ENCODE measurements around the gene ARHGAP33.

DNA sequence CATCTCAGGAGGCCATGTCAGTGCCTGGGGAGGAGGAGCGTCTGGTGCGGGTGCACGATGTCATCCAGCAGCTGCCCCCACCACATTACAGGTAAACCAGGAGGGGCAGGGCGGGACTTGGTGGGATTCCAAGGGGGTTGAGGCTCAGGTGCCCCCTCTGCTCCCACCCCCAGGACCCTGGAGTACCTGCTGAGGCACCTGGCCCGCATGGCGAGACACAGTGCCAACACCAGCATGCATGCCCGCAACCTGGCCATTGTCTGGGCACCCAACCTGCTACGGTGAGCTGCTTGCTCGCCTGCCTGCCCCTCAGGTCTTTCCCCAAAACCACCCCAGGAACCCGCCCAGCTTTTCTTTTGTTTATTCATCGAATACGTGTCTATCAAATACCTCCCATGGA is 7.2 kb downstream of the ARHGAP33 start:
- TF ChIP-seq, protein P1, sequence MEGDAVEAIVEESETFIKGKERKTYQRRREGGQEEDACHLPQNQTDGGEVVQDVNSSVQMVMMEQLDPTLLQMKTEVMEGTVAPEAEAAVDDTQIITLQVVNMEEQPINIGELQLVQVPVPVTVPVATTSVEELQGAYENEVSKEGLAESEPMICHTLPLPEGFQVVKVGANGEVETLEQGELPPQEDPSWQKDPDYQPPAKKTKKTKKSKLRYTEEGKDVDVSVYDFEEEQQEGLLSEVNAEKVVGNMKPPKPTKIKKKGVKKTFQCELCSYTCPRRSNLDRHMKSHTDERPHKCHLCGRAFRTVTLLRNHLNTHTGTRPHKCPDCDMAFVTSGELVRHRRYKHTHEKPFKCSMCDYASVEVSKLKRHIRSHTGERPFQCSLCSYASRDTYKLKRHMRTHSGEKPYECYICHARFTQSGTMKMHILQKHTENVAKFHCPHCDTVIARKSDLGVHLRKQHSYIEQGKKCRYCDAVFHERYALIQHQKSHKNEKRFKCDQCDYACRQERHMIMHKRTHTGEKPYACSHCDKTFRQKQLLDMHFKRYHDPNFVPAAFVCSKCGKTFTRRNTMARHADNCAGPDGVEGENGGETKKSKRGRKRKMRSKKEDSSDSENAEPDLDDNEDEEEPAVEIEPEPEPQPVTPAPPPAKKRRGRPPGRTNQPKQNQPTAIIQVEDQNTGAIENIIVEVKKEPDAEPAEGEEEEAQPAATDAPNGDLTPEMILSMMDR (conservative IDR thresholded peaks at IDR 0.05; ENCODE audit: low read depth in 2 of 2), result no peak
- TF ChIP-seq, protein P2, sequence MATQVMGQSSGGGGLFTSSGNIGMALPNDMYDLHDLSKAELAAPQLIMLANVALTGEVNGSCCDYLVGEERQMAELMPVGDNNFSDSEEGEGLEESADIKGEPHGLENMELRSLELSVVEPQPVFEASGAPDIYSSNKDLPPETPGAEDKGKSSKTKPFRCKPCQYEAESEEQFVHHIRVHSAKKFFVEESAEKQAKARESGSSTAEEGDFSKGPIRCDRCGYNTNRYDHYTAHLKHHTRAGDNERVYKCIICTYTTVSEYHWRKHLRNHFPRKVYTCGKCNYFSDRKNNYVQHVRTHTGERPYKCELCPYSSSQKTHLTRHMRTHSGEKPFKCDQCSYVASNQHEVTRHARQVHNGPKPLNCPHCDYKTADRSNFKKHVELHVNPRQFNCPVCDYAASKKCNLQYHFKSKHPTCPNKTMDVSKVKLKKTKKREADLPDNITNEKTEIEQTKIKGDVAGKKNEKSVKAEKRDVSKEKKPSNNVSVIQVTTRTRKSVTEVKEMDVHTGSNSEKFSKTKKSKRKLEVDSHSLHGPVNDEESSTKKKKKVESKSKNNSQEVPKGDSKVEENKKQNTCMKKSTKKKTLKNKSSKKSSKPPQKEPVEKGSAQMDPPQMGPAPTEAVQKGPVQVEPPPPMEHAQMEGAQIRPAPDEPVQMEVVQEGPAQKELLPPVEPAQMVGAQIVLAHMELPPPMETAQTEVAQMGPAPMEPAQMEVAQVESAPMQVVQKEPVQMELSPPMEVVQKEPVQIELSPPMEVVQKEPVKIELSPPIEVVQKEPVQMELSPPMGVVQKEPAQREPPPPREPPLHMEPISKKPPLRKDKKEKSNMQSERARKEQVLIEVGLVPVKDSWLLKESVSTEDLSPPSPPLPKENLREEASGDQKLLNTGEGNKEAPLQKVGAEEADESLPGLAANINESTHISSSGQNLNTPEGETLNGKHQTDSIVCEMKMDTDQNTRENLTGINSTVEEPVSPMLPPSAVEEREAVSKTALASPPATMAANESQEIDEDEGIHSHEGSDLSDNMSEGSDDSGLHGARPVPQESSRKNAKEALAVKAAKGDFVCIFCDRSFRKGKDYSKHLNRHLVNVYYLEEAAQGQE (IDR thresholded peaks at IDR 0.05; ENCODE audit: unreplicated experiment), result no peak
- TF ChIP-seq EZH2phosphoT487 (IDR thresholded peaks at IDR 0.05; ENCODE audit: unreplicated experiment), result no peak
- no peak for TF ChIP-seq POLR2AphosphoS5 (IDR thresholded peaks at IDR 0.05; ENCODE audit: low read depth)
- TF ChIP-seq EZH2 (IDR thresholded peaks at IDR 0.05; ENCODE audit: low read depth, unreplicated experiment), result no peak
- TF ChIP-seq ZNF114 (CRISPR knock-in tag; IDR thresholded peaks at IDR 0.05), result no peak
- TF ChIP-seq STAT1 (IDR thresholded peaks at IDR 0.05; ENCODE audit: unreplicated experiment), result no peak
- TF ChIP-seq CREB1 (CRISPR knock-in tag; IDR thresholded peaks at IDR 0.05; ENCODE audit: low read depth), result no peak
- no peak for TF ChIP-seq ZNF331 (CRISPR knock-in tag; IDR thresholded peaks at IDR 0.05; ENCODE audit: low read depth)
- no peak for TF ChIP-seq JUNB (IDR thresholded peaks at IDR 0.05; ENCODE audit: unreplicated experiment)
- TF ChIP-seq, protein P3, sequence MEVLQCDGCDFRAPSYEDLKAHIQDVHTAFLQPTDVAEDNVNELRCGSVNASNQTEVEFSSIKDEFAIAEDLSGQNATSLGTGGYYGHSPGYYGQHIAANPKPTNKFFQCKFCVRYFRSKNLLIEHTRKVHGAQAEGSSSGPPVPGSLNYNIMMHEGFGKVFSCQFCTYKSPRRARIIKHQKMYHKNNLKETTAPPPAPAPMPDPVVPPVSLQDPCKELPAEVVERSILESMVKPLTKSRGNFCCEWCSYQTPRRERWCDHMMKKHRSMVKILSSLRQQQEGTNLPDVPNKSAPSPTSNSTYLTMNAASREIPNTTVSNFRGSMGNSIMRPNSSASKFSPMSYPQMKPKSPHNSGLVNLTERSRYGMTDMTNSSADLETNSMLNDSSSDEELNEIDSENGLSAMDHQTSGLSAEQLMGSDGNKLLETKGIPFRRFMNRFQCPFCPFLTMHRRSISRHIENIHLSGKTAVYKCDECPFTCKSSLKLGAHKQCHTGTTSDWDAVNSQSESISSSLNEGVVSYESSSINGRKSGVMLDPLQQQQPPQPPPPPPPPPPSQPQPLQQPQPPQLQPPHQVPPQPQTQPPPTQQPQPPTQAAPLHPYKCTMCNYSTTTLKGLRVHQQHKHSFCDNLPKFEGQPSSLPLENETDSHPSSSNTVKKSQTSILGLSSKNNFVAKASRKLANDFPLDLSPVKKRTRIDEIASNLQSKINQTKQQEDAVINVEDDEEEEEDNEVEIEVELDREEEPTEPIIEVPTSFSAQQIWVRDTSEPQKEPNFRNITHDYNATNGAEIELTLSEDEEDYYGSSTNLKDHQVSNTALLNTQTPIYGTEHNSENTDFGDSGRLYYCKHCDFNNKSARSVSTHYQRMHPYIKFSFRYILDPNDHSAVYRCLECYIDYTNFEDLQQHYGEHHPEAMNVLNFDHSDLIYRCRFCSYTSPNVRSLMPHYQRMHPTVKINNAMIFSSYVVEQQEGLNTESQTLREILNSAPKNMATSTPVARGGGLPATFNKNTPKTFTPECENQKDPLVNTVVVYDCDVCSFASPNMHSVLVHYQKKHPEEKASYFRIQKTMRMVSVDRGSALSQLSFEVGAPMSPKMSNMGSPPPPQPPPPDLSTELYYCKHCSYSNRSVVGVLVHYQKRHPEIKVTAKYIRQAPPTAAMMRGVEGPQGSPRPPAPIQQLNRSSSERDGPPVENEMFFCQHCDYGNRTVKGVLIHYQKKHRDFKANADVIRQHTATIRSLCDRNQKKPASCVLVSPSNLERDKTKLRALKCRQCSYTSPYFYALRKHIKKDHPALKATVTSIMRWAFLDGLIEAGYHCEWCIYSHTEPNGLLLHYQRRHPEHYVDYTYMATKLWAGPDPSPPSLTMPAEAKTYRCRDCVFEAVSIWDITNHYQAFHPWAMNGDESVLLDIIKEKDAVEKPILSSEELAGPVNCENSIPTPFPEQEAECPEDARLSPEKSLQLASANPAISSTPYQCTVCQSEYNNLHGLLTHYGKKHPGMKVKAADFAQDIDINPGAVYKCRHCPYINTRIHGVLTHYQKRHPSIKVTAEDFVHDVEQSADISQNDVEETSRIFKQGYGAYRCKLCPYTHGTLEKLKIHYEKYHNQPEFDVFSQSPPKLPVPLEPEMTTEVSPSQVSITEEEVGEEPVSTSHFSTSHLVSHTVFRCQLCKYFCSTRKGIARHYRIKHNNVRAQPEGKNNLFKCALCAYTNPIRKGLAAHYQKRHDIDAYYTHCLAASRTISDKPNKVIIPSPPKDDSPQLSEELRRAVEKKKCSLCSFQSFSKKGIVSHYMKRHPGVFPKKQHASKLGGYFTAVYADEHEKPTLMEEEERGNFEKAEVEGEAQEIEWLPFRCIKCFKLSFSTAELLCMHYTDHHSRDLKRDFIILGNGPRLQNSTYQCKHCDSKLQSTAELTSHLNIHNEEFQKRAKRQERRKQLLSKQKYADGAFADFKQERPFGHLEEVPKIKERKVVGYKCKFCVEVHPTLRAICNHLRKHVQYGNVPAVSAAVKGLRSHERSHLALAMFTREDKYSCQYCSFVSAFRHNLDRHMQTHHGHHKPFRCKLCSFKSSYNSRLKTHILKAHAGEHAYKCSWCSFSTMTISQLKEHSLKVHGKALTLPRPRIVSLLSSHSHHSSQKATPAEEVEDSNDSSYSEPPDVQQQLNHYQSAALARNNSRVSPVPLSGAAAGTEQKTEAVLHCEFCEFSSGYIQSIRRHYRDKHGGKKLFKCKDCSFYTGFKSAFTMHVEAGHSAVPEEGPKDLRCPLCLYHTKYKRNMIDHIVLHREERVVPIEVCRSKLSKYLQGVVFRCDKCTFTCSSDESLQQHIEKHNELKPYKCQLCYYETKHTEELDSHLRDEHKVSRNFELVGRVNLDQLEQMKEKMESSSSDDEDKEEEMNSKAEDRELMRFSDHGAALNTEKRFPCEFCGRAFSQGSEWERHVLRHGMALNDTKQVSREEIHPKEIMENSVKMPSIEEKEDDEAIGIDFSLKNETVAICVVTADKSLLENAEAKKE (CRISPR knock-in tag; IDR thresholded peaks at IDR 0.05), result no peak
- TF ChIP-seq, protein P4, sequence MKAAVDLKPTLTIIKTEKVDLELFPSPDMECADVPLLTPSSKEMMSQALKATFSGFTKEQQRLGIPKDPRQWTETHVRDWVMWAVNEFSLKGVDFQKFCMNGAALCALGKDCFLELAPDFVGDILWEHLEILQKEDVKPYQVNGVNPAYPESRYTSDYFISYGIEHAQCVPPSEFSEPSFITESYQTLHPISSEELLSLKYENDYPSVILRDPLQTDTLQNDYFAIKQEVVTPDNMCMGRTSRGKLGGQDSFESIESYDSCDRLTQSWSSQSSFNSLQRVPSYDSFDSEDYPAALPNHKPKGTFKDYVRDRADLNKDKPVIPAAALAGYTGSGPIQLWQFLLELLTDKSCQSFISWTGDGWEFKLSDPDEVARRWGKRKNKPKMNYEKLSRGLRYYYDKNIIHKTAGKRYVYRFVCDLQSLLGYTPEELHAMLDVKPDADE (IDR thresholded peaks at IDR 0.05), result no peak
- no peak for TF ChIP-seq NANOG (IDR thresholded peaks at IDR 0.05; ENCODE audit: borderline replicate concordance)

All from GM23338 (cell line).